ENCODE results near the gene RASGRF1.

Gene RASGRF1

DNA sequence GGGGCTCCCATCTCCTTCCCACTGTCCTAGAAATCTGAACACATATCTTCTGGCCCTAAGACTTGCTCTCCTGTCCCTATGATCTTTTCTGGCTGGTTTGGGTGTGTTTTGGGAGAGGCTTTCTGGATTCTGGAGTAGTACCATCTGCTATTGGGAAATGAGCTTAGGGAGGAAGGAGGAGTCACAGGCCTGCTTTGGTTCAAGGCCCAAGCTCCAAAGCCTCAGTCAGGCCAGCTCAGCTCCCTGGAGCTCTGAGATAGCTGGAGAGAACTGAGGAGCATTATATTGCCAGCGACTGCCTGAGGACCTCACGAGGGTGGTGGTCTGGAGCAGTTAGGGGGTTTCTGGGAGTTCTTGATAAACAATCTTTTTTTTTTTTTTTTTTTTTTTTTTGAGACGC is 18.7 kb downstream of the RASGRF1 start:
- TF ChIP-seq, protein P1, sequence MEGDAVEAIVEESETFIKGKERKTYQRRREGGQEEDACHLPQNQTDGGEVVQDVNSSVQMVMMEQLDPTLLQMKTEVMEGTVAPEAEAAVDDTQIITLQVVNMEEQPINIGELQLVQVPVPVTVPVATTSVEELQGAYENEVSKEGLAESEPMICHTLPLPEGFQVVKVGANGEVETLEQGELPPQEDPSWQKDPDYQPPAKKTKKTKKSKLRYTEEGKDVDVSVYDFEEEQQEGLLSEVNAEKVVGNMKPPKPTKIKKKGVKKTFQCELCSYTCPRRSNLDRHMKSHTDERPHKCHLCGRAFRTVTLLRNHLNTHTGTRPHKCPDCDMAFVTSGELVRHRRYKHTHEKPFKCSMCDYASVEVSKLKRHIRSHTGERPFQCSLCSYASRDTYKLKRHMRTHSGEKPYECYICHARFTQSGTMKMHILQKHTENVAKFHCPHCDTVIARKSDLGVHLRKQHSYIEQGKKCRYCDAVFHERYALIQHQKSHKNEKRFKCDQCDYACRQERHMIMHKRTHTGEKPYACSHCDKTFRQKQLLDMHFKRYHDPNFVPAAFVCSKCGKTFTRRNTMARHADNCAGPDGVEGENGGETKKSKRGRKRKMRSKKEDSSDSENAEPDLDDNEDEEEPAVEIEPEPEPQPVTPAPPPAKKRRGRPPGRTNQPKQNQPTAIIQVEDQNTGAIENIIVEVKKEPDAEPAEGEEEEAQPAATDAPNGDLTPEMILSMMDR (IDR thresholded peaks at IDR 0.05; ENCODE audit: low read depth, low read length) = no peak
- in situ Hi-C loops (cut with HindIII; ENCODE audit: low sequenced_read_pairs) = no loop called here
- no peak overlapping the region for H3K4me3 ChIP-seq (ENCODE audit: low read depth, low read length)
- no peak for DNase-seq (ENCODE audit: low read depth, low spot score)

DNA sequence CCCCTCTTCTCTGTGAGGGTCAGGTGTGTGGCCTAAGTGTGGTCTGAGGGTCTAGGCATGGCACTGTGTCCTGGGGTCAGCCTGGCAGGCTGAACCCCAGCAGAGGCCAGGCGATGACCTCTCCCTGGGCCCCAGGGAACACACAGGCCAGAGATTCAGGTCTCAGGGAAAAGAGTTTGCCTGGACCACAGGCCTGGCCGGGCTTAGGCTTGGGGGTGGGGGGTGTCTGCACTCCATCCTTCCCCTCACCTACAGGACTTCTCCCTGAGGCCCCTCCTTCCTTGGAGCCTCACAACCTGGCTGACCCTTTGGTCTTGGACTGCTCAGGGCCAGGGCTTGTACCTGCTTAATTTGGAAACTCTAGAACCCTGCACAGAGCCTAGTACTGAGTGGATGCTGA is 21.8 kb downstream of the RASGRF1 start:
- DNase-seq (ENCODE audit: low read depth, low spot score) = no peak
- in situ Hi-C loops (cut with HindIII; ENCODE audit: low sequenced_read_pairs) = no loop called here
- TF ChIP-seq, protein P1 (IDR thresholded peaks at IDR 0.05; ENCODE audit: low read depth, low read length) = no peak
- no peak overlapping the region for H3K4me3 ChIP-seq (ENCODE audit: low read depth, low read length)

DNA sequence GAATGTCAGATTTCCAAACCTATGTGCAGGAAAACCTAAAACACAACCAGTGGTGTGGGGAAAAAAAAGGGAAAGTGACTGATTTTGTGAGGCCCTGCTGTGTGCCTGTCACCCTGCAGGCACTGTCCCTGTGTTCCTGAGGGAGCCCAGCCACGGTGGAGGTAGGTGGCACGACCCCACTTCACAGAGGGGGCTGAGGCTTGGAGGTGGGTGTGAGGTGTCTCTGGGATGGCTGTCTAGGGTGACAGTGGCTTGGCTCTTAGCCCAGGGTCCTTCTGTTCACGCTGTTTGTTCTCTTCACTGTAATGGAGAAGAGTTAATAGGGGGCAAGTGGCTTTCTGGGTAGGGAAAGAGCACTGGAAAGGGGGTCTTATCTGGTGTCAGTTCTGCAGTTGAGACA is 22.6 kb downstream of the RASGRF1 start:
- no peak overlapping the region for H3K4me3 ChIP-seq (ENCODE audit: low read depth, low read length)
- DNase-seq (ENCODE audit: low read depth, low spot score) = no peak
- TF ChIP-seq, protein P1 (IDR thresholded peaks at IDR 0.05; ENCODE audit: low read depth, low read length) = no peak
- in situ Hi-C loops (cut with HindIII; ENCODE audit: low sequenced_read_pairs) = no loop called here

DNA sequence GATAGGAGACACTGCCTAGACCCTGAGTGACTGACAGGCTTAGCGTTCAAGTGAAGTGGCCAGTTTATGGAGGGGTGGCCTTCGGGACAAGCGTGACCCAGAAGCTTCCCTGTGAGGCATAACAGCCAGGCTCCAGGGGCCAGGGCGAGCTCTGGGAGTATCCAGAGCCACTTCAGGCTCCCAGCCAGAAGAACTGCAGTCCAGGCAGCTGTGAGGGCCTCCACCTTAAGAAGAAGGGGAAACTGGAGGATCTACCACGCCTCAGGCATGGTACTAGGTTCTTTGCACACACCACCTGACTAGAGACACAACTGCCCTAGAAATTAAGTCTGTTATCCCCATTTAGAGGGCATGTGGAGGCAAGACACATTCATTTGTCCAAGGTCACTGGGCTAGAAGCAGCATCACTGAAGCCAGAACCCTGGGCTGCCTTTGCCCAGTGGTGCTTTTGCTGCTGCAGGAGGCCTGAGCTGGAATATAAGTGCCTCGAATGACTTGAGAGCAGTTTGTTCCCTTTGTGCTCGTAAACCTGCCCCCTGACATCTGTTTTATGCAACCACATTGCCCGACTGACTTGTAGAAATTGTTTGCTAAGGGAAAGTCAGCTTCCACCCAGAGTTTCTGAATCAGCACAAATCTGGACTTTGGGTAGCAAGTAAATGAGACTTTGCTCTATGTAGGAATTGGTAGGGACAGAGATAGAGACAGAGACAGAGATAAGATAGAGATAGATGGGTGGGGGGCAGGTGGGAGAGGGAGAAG is 23.3 kb downstream of the RASGRF1 start:
- no peak for DNase-seq (ENCODE audit: low read depth, low spot score)
- no peak overlapping the region for H3K4me3 ChIP-seq (ENCODE audit: low read depth, low read length)
- TF ChIP-seq, protein P1 (IDR thresholded peaks at IDR 0.05; ENCODE audit: low read depth, low read length) = no peak
- in situ Hi-C loops (cut with HindIII; ENCODE audit: low sequenced_read_pairs) = no loop called here

DNA sequence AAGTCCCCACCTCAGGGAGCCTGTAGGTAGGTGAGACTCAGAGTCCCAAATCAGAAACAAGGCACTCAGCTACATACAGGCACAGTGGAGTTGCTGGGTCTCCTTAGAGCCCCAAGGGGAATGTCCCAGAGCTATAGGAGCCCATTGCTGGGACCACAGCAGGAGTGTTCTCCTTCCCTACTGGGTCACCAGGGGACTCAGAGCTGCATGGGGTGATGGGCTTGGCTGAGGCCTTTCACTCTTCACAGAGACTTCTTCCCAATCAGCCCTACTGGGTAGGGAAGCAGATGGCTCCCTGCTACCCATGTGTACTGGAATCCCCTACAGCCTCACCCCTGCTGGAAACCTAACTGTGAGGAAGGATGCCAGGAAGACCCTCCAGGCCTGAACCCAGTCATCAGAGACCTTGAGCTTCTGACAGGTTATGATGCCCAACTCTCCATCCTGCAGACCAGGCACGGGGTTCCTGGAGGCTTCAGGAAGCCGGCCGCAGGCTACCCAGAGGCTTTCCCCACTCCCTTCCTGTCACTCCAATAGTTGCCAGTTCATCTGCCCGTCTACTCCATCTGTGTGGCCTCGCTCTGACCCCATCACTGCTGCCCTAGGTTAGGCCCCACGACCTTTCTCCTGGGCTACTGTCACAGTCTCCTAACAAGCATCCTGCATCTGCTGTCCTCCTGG is 24.0 kb downstream of the RASGRF1 start:
- in situ Hi-C loops (cut with HindIII; ENCODE audit: low sequenced_read_pairs) = no loop called here
- TF ChIP-seq, protein P1 (IDR thresholded peaks at IDR 0.05; ENCODE audit: low read depth, low read length) = no peak
- no peak overlapping the region for H3K4me3 ChIP-seq (ENCODE audit: low read depth, low read length)
- no peak for DNase-seq (ENCODE audit: low read depth, low spot score)

GRCh38 chr15:79065706-79066376 is 24.7 kb downstream of the RASGRF1 start:
- no peak overlapping the region for H3K4me3 ChIP-seq (ENCODE audit: low read depth, low read length)
- in situ Hi-C loops (cut with HindIII; ENCODE audit: low sequenced_read_pairs) = no loop called here
- no peak for DNase-seq (ENCODE audit: low read depth, low spot score)
- TF ChIP-seq, protein P1 (IDR thresholded peaks at IDR 0.05; ENCODE audit: low read depth, low read length) = no peak

Data from astrocyte of the spinal cord (primary cell).